Stimulated activated CD4-positive, alpha-beta T cell treated with anti-CD3 and anti-CD28 coated beads, Interleukin-2, amount 100 ng/mL, for 24 hours (primary cell): Measurements from ENCODE around the gene NSMCE1.

ENCODE experiments used
- DNase-seq, 2 donors: peaks; one replicate each; pipeline ENCODE4 v3.0.0-alpha.2; 2020

Gene NSMCE1

GRCh38 chr16:27228621-27229501 is 39.7 kb downstream of the NSMCE1 start:
- no peak for DNase-seq

- DNase-seq, result no peak
These were observed 40.5 kb downstream of the NSMCE1 start for GRCh38 chr16:27228045-27228444.

GRCh38 chr16:27226976-27227705 is 41.4 kb downstream of the NSMCE1 start:
- no peak for DNase-seq

GRCh38 chr16:27226476-27226875 is 42.1 kb downstream of the NSMCE1 start:
- no peak for DNase-seq

- DNase-seq, result no peak
These were observed 42.8 kb downstream of the NSMCE1 start for GRCh38 chr16:27225536-27226360.

GRCh38 chr16:27224741-27225300 is 43.8 kb downstream of the NSMCE1 start:
- DNase-seq, result no peak

- no peak for DNase-seq
These were observed 44.3 kb downstream of the NSMCE1 start for GRCh38 chr16:27224271-27224737.

GRCh38 chr16:27223701-27224100 is 44.9 kb downstream of the NSMCE1 start:
- DNase-seq, result no peak

- DNase-seq, result no peak
These were observed 45.4 kb downstream of the NSMCE1 start for GRCh38 chr16:27223226-27223610.

- DNase-seq, result no peak
These were observed 46.0 kb downstream of the NSMCE1 start for GRCh38 chr16:27222249-27223225.

GRCh38 chr16:27221576-27222248 is 46.9 kb downstream of the NSMCE1 start:
- no peak for DNase-seq

- DNase-seq, result no peak
These were observed 47.6 kb downstream of the NSMCE1 start for GRCh38 chr16:27220991-27221390.

GRCh38 chr16:27220527-27220926 is 48.0 kb downstream of the NSMCE1 start:
- no peak for DNase-seq

GRCh38 chr16:27220120-27220519 is 48.5 kb downstream of the NSMCE1 start:
- DNase-seq, result no peak

GRCh38 chr16:27219161-27219560 is 49.4 kb downstream of the NSMCE1 start:
- no peak for DNase-seq

GRCh38 chr16:27218756-27219155 is 49.8 kb downstream of the NSMCE1 start:
- DNase-seq, result no peak

GRCh38 chr16:27217256-27217655 is 51.3 kb downstream of the NSMCE1 start:
- DNase-seq, result no peak

GRCh38 chr16:27216297-27216885 is 52.2 kb downstream of the NSMCE1 start:
- DNase-seq, result no peak

GRCh38 chr16:27215660-27216059 is 52.9 kb downstream of the NSMCE1 start:
- no peak for DNase-seq
